GM18517 (cell line): ENCODE measurements around the gene INSR.

Source experiments
- ATAC-seq: cut with Tn5 transposase; IDR thresholded peaks from one replicate; pipeline ENCODE4 v1.9.1; 2021; ENCODE audit warnings: mild to moderate bottlenecking, moderate library complexity; ENCODE audit not compliant: unreplicated experiment

The INSR gene

DNA sequence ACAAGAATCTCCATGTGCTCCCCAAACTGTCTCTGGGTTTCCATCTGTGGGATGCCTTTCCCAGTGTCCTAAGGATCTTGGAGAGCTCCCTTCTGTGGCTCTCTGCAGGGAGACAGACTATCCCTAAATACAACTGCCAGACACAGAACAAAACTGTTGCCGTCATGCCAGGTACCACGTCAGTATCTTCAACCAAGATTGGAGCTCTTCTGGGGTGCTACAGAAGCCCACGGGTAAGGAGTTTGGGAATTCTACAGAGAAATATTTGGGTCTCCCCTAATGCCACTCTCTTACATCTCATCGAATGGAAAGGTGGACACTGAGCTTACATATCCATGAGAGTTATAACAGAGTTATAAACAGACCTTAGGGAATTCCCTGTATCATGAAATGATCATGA lies 230.9 kb downstream of the INSR start:
- ATAC-seq = no peak
